ENCODE measurements around the gene RASAL2.

The RASAL2 gene

DNA sequence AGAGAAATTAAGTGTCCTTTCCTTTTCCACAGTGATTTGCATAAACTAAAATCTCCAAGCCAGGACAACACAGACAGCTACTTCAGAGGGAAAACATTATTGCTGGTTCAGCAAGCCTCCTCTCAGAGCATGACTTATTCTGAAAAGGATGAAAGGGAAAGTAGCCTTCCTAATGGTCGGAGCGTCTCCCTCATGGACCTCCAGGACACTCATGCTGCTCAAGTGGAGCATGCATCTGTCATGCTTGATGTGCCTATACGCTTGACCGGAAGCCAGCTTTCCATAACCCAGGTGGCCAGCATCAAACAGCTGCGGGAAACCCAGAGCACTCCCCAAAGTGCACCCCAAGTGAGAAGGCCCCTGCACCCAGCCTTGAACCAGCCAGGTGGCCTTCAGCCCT is 363.7 kb downstream of the RASAL2 start:
- DNase-seq (ENCODE audit: low read depth, low spot score): no peak

- DNase-seq (ENCODE audit: low read depth, low spot score): no peak
Measured at GRCh38 chr1:178458203-178458602, 364.3 kb downstream of the RASAL2 start.

DNA sequence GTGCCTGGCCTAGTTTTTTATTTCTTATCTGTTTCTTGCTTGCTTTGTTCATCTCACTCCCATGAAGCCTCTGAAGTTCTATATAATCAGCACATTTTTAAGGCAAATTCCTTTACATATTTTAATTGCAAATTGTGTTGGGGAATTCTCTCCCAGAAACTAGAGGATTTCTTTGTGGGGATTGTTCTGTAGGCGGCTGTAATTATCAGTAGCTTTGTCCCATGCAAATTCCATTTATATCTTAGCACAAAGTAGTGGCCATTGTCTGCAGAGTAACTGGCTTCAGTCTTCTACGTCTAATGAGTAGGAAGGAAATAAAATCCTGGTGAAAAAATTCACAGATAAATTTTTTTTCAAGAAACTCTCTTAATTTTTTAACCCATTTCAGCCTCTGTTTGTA is 367.2 kb downstream of the RASAL2 start:
- DNase-seq (ENCODE audit: low read depth, low spot score): no peak

GRCh38 chr1:178461701-178462100 is 367.8 kb downstream of the RASAL2 start:
- DNase-seq (ENCODE audit: low read depth, low spot score): no peak

GRCh38 chr1:178464141-178464540 is 370.2 kb downstream of the RASAL2 start:
- no peak for DNase-seq (ENCODE audit: low read depth, low spot score)

- no peak for DNase-seq (ENCODE audit: low read depth, low spot score)
Measured at GRCh38 chr1:178464566-178464965, 370.7 kb downstream of the RASAL2 start.

- DNase-seq (ENCODE audit: low read depth, low spot score): no peak
Measured at GRCh38 chr1:178465011-178465410, 371.1 kb downstream of the RASAL2 start.

- no peak for DNase-seq (ENCODE audit: low read depth, low spot score)
Measured at GRCh38 chr1:178467837-178468236, 373.9 kb downstream of the RASAL2 start.

- DNase-seq (ENCODE audit: low read depth, low spot score): no peak
Measured at GRCh38 chr1:178470411-178470960, 376.6 kb downstream of the RASAL2 start.

- no peak for DNase-seq (ENCODE audit: low read depth, low spot score)
Measured at GRCh38 chr1:178472531-178472930, 378.6 kb downstream of the RASAL2 start.

DNA sequence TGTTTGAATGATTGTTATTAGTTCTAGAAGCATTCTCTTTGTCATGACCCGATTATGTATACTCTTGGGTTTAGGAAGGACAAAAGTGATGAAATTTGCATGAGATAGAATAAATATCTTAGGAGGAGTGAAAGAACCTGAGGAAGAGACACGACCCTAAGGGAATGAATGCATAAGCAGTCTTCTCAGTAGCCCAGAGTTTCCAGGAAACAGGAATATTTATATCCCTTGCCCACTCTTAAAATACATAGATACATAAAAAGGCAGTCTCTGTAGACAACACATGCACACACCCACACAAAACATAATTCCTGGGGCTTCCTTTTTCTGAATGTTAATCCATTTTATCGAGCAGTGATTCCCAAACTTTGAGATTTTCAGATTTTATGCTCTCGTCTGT is 383.5 kb downstream of the RASAL2 start:
- DNase-seq (ENCODE audit: low read depth, low spot score): no peak

GRCh38 chr1:178477841-178478240 is 383.9 kb downstream of the RASAL2 start:
- DNase-seq (ENCODE audit: low read depth, low spot score): no peak

- no peak for DNase-seq (ENCODE audit: low read depth, low spot score)
Measured at GRCh38 chr1:178483251-178483957, 389.5 kb downstream of the RASAL2 start.

DNA sequence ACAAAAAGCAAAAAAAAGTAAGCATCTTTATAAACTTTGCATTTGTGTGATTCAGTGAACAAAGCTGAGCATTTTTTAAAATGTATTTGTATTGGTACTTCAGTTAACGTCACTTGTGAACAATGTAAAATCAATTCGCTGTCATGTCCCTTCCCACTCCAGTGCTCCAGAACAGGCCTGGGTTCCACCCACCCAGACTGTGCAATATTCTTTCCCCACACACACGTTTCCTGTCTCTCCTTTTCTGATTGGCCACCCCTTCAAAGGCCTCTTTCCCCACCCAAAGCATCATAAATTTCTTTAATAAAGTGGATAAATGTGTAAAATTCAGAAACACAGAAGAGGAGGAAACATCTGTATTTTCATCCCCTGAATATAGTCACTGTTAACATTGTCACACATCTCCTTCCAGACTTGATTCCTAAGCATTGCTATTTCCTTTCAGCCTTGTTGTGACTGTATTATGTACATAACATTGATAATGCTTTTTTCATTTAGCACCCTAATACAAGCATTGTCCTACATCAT is 390.9 kb downstream of the RASAL2 start:
- no peak for DNase-seq (ENCODE audit: low read depth, low spot score)

DNA sequence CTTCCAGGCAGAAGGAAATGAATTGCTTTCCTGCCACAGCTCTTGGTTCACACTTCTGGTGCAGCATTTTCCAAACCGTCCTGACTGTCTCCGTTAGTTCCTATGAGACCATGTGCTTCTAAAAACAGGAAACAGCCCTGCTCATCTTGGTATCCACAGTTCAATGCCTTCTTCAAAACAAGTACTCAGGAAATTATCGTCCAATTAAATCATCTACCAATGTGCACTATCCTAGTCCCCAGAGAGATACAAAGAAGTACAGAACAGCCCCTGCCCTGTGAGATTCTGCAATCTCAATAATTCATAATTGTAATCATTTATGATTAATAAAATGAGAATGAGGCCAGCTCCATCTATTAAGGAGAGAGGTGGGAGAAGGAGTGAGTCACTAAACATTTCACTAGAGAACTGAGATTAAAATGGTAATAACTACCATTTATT is 391.7 kb downstream of the RASAL2 start:
- no peak for DNase-seq (ENCODE audit: low read depth, low spot score)

- no peak for DNase-seq (ENCODE audit: low read depth, low spot score)
Measured at GRCh38 chr1:178486100-178487069, 392.5 kb downstream of the RASAL2 start.

GRCh38 chr1:178487070-178487615 is 393.2 kb downstream of the RASAL2 start:
- no peak for DNase-seq (ENCODE audit: low read depth, low spot score)

- no peak for DNase-seq (ENCODE audit: low read depth, low spot score)
Measured at GRCh38 chr1:178488393-178488792, 394.5 kb downstream of the RASAL2 start.

DNA sequence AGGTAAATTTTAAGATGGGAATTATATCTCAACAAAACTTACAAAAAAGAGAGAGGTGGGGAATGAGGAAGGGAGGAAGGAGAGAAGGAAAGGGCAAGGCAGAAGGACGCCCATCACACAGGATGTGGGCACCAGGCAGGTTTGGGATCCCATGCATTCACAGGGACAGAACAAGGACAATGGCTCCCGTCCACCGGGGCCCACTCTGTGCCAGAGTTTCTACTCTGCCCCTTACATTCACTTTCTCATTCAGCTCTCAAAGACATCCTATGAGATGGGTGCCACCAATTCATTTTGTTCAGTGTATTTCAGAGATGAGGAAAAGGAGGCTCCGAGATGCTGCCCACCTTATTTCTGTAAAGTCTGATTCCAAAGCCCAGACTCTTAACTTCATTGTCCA is 395.5 kb downstream of the RASAL2 start:
- DNase-seq (ENCODE audit: low read depth, low spot score): no peak

GRCh38 chr1:178490136-178490535 is 396.2 kb downstream of the RASAL2 start:
- no peak for DNase-seq (ENCODE audit: low read depth, low spot score)

DNA sequence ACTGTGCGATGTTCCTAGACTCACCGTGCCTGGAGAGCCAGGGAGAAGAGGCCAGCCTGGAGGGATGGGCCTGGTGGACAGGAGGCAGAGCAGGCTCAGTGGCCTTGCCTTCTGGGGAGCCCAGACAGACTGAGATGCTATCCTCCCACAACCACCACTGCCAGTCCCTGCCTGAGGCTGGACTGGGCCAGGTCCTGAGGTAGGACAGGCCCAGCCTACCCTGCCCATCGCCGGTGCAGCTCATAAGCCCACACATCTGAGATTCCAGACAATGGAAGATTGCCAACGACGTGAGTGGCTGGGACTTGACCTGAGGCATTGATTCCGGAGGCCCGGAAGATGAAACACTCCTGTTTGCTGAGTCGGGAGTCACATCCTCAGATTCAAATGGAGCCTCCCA is 397.1 kb downstream of the RASAL2 start:
- DNase-seq (ENCODE audit: low read depth, low spot score): no peak

GRCh38 chr1:178491721-178492120 is 397.8 kb downstream of the RASAL2 start:
- no peak for DNase-seq (ENCODE audit: low read depth, low spot score)
